GM21515 (cell line): ENCODE data around the gene NTN3.
A peak's percentile ranks its signal among the peaks of the same experiment; 100 is the strongest.
"Not testable (repeated sequence)": the region's sequence is repeated elsewhere in the genome, so short reads cannot be mapped to it uniquely, and the experiment has no call there.

Experiments
- ATAC-seq: cut with Tn5 transposase; IDR thresholded peaks from one replicate; pipeline ENCODE4 v1.9.1; 2021; ENCODE audit not compliant: unreplicated experiment

Gene NTN3

GRCh38 chr16:2439598-2439997 lies 31.5 kb upstream of the NTN3 start:
- no peak for ATAC-seq

GRCh38 chr16:2441143-2441804 lies 29.8 kb upstream of the NTN3 start:
- not testable (repeated sequence) for ATAC-seq

- ATAC-seq = no peak
Measured at GRCh38 chr16:2443555-2443954, 27.5 kb upstream of the NTN3 start.

GRCh38 chr16:2447920-2448583 lies 23.0 kb upstream of the NTN3 start:
- ATAC-seq = no peak

GRCh38 chr16:2449118-2449517 lies 22.0 kb upstream of the NTN3 start:
- ATAC-seq = no peak

GRCh38 chr16:2450535-2450934 lies 20.6 kb upstream of the NTN3 start:
- ATAC-seq = no peak

GRCh38 chr16:2450975-2451381 lies 20.1 kb upstream of the NTN3 start:
- ATAC-seq = no peak

GRCh38 chr16:2451851-2452320 lies 19.2 kb upstream of the NTN3 start:
- ATAC-seq = no peak

GRCh38 chr16:2452650-2453049 lies 18.4 kb upstream of the NTN3 start:
- ATAC-seq = no peak

GRCh38 chr16:2455081-2455845 lies 15.8 kb upstream of the NTN3 start:
- ATAC-seq = no peak

GRCh38 chr16:2456551-2457153 lies 14.4 kb upstream of the NTN3 start:
- no peak for ATAC-seq

- no peak for ATAC-seq
Measured at GRCh38 chr16:2457267-2457666, 13.8 kb upstream of the NTN3 start.

GRCh38 chr16:2457946-2458345 lies 13.2 kb upstream of the NTN3 start:
- no peak for ATAC-seq

GRCh38 chr16:2458887-2459646 lies 12.0 kb upstream of the NTN3 start:
- no peak for ATAC-seq

GRCh38 chr16:2459647-2460390 lies 11.3 kb upstream of the NTN3 start, which contains the start of gene TEDC2:
Gene TEDC2, plus strand, starts transcription at chr16:2460109. Its CDS starts 36 bp downstream, at chr16:2460145.
- ATAC-seq = peak; percentile 64

GRCh38 chr16:2460391-2460713 lies 10.7 kb upstream of the NTN3 start:
- ATAC-seq = peak; percentile 14

- no peak for ATAC-seq
Measured at GRCh38 chr16:2460916-2461315, 10.2 kb upstream of the NTN3 start.

GRCh38 chr16:2462031-2462866 lies 8.8 kb upstream of the NTN3 start:
- no peak for ATAC-seq

- ATAC-seq = no peak
Measured at GRCh38 chr16:2464333-2464732, 6.8 kb upstream of the NTN3 start.
